ENCODE results near the gene TTLL11. TPM values are rescaled to one million over a fixed set of nuclear protein-coding genes. Genes with fewer than 3 reads are reported as not detected.

Gene TTLL11
- total RNA-seq, 2 donors from 2014 or later = 5.9 to 6.6 TPM

DNA sequence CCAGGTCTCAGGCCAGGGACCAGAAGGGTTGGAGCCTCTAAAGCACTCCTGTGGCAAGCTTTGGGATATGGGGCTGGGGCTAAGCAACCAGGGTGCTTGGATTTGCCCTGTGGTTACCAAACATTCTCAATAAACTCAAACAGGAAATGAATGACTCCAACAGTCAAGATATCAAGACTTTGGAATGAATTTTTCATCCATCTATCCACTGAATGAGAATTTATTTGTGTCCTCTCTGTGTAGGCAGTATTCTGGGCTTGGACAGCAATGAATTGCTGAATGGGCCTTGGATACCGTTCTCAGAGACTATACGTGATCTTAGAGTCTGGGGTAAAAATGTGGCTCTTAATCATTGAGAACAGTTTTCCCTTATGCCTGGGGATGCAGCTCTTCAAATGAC, 229.2 kb downstream of the TTLL11 start:
- intact Hi-C loops (cut with DNase I, micrococcal nuclease) = no loop called here
- no peak for ATAC-seq
- no peak for DNase-seq

DNA sequence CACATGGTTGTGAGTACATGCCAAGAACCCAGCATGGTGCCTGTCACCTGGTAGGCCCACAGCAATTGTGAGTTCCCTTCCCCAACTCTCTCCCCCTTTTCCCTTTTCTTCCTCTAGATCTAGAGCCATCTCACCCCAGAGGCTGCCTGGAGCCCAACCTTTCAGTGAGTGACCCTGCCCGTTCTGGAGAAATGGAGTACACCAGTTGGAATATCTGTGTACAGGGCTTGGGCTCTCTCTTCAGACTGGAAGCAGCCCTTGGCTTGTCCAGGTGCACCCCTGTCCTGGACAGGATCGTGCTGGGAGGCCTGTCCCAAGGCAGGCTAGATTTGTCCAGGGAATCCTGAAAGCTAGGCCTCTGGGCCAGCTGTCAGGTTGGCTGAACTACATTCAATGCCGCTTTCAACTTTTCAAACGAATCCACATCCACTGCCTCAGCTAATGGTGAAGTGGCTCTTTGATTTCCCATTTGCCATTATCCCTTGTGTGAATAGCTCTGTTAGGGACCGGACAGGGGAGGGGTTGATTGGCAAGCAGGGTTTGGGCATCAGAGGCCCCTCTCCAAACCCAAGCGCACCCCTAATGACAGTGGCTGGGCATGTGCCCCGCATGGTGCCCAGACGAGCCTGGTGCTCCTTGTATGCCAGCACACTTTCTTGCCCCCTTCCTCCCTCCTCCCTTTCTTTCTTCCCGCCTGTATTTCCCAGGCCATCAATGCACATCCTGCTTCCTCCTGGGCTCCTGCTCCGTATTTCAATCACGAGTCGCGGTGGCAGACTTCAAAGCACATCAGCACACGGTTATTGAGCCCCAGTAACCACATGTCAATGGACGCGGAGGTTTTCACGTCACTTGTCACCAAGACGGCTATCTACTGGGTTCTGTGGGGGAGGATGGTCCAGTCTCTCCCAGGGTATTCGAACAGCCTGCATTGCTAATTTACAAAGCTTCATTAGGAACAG, 230.5 kb downstream of the TTLL11 start:
- DNase-seq (no peak), ATAC-seq (no peak)
- intact Hi-C loops (cut with DNase I, micrococcal nuclease) = no loop called here

DNA sequence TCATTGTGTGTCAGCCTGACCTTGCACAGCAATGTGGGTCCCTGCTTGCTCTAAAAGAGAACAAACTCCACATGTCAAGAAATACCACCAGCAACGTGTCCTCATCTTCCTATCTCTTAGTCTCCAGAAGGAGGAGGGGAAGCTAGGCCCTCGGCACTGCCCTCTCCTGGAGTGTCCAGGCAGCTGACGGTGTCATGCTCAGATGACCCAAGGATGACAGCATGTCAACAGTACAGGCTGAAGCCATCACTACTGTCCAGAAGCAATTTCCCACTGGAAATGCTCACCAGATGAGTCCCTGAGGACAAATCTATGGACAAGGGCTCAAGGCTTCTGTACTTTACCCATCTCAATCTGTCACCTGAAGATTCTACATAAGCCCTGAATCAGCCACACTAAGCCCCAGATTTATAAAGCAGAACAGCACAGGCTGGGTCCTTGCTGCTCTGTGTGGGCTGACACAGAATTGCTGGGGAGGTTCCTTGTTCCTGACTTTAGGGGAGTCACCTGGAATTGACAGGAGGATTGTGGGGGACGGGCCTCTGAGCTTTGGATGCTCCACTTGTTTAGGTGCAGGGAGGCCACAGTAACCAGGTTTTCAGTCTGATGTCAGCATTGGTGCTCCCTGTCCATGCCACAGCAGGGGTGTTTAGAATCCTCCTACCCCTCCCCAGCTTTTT, 231.5 kb downstream of the TTLL11 start:
- peak; percentile 89 for ATAC-seq
- intact Hi-C loops (cut with DNase I, micrococcal nuclease) = no loop called here

DNA sequence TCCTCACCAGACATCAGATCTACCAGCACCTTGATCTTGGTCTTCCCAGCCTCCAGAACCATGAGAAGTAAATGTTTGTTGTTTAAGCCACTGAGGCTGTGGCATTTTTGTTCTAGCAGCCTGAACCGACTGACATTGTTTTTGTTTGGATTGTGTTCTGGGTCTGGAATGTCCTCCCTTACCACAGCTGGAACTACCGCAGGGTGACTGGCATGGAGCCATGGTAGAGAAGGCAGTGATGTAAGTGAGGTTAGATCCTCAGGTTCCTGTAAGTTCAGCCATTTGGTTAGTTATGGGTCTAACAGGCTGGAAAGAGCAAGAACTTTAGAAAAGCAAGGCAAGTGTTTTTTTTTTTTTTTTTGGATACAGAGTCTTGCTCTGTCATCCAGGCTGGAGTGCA, 232.4 kb downstream of the TTLL11 start:
- ATAC-seq = no peak
- DNase-seq = no peak
- intact Hi-C loops (cut with DNase I, micrococcal nuclease) = no loop called here

More for the DNA sequence above, 231.5 kb downstream of the TTLL11 start:
- DNase-seq = peak in 1 of 2 donors; percentile 51

DNA sequence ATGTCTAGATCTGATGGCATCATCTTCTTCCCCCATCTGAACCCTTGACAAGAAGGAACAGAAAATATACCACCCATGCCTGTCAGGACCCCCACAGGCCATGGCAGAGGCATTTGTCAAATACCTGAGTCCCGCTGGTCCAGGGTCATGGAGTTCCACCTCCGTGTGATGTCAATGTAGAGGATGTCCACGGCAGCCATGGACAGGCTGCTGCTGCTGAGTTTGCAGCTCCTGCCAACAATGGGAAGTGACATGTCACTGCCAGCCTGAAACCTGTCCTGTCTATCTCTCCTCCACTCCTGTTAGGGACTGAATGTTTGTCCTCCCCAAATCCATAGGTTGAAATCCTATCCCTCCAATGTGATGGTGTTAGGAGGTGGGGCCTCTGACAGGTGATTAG, 232.9 kb downstream of the TTLL11 start:
- no peak for ATAC-seq
- intact Hi-C loops (cut with DNase I, micrococcal nuclease) = no loop called here
- no peak for DNase-seq

DNA sequence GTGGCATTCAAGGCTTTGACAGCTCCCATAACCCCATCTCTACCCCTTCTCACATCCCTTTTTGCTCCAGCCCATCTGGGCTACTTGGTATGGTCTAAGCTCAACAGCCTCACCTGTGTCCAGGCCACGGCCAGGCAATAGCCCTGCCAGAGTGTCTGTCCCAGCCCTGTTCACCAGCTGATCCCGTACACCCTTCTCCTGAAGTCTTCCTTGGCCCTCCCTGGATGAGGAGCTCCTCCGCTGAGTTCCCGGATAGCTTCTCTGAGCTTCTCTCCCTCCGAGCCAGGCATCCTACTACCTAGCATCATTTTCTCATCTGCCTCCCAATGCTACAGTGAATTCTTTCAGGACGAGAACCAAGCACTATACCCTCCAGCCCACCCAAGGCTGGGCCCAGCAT, 233.5 kb downstream of the TTLL11 start:
- ATAC-seq = no peak
- intact Hi-C loops (cut with DNase I, micrococcal nuclease) = no loop called here
- DNase-seq = no peak

DNA sequence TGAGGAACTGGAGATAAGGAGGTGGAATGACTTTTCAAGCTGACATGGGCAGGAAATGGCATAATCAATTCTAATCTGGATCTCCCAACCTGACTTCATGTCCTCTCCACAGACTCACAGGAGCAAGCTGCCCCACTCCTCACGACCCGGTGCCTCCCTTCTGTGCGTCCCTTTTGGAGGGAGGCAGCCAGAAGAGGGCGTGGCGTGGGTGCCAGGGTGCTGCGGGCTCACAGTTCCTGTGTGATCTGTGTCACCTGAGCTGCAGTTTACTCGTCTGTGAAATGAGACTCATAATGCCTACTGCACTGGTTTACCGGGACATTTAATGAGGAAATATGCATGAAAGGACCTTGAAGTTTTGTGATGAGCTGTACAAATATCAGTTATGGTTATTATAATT, 234.3 kb downstream of the TTLL11 start:
- no peak for ATAC-seq
- no peak for DNase-seq
- intact Hi-C loops (cut with DNase I, micrococcal nuclease) = no loop called here

DNA sequence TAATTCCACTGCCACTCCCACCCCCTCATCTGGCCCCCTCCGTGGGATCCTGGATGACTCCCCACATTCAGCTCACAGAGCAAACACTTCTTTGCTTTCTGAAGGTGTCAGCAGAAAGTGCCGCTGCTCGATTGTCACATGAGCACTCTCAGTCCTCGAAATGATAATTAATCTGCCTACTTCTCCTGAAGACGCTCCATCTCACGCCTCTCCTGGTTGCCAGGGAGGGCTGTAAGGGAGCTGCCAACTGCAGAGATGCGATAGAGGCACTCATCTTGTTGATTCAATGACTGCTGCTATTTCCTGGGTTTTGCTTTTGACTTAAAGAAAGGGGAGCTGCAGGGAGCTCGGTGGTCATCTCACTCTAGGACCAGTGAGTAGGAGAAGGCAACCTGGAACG, 235.2 kb downstream of the TTLL11 start:
- no peak for DNase-seq
- ATAC-seq = no peak
- intact Hi-C loops (cut with DNase I, micrococcal nuclease) = no loop called here

DNA sequence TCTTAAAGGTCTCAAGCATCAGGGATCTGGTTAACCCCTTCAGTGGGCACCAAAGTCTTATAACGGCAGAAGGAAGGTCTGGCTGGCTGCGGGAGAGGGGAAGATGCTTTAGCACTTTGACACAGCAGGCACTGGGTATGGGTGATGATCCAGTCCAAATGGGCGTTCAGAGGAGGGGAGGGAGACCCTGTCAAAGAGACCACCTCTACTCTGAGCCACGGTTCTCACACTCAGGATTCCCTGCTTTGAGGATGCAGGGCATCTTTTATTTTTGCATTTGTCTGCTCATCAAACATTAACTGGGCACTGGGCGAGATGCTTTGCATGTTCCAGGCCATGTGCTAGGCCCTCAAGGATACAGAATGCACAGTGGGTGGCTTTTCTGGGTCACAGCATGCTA, 237.6 kb downstream of the TTLL11 start:
- DNase-seq (no peak), ATAC-seq (no peak)
- intact Hi-C loops (cut with DNase I, micrococcal nuclease) = no loop called here

DNA sequence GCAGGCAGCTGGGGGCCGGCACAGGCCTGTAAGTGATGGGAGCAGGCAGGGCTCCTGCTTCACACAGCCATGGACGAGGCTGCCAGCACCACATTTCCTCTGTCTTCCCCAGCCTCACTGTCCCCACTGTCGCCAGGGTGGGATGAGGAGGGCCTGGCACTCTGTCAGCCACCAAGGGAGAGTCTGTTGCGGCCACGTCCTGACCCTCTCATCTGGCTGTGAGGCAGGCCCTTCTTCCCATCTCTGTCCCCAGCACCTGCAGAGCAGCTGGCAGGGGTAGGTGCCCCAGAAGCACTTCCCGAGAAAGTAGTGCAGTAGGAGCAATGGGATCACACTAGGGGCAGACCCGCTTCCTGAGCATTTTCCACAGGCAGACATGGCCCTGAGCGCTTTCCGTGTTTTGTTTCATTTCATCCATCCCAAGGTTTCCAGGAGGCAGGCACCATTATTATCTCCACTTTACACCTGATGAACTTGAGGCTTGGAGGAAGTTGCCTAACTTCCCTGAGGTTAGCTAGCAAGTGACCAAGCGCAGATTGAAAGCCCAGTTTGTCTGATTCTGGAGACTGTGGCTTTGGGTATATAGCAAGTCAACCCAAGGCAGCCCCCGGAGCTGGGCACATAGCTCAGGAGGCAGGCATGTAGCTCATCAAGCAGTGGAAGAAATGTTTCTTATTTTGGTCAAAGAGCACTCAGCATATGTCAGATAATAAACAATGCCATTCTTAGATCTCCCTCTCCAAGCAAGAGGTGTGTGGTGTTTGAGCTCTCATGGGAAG, 239.3 kb downstream of the TTLL11 start:
- DNase-seq (no peak), ATAC-seq (no peak)
- intact Hi-C loops (cut with DNase I, micrococcal nuclease) = no loop called here

DNA sequence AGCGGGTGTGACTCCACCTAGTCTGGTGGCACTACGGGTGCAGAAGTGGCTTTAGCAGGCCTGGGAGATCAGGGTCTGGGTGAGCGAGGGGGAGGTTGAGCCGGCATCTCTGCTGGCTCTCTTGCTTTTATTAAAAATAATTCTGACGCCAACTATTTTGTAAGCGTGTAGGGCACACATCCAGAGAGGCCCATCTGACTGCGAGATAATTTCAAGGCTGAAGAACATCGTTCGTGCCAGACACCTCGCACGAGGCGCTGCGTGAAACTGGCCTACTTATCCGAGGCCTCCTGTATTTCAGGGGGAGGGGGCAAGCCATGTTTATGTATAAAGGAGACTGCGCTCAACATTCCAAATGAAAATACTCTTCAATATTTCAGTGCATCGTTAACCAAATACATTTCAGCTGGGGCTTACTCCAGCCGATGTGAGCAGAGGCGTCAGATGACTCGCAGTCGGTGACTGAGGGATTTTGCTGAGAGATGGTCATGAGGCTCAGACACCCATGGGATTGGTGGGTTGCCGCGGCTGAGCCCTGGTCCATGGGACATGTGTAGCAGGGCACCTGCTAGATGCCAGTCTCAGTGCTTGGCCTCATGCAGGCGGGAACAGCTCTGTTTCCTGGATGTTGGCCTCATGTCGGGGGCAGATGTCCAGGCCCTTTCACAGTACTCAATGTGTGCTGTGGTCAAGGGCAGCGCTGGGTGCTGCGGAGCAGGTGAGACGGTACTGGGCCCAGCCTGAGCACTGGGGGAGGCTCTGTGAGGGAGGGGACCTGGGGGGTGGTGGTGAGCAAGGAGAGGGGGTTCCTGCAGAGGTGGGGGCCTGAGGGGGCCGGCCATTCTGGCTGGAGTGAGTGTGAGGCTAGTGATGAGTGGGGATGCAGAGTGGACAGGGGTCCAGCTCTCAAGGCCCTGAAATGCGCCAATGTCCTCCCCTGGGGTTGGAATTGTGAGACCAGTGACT, 240.2 kb downstream of the TTLL11 start:
- ATAC-seq (no peak), DNase-seq (no peak)
- intact Hi-C loops (cut with DNase I, micrococcal nuclease) = no loop called here

DNA sequence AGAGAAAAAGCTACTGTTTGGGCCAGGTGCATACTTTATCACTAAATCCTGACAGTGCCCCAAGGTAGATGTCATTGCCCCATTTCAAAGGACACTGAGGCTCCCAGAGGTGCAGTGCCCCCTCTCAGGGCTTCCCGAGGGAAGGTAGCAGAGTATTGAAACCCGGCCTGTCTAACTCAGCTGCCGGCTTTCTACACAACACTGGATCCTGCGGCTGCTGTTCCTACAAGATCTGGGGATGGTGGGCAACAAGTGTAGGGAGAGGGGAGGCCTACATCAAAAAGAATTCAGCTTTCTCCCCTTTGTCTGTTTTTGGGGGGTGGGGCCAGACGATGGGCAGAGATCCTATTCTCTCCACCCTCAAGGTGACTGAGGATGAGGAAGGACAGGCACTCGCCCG, 240.9 kb downstream of the TTLL11 start:
- ATAC-seq (no peak), DNase-seq (no peak)
- intact Hi-C loops (cut with DNase I, micrococcal nuclease) = no loop called here

DNA sequence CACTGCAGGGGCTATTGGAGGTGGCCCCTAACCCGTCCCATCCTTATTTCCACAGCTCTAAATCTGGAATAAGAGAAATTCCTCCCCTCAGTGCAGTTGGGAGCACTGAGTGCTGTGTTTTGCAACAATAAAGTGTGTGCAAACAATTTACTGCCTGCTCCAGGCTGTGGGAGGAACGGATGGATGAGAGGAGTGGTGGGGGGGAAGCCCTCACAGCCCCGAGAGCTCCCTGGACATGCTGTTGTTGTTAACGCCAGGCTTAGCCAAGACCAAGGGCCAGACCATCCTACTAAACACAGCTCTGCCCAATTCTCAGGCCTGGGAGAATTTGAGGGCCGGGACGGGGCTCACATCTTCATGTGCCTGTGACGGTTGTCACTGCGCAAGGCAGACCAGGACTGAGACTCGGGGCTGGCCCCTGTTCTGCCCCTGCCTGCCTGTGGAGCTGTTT, 241.4 kb downstream of the TTLL11 start:
- DNase-seq (no peak), ATAC-seq (no peak)
- intact Hi-C loops (cut with DNase I, micrococcal nuclease) = no loop called here

DNA sequence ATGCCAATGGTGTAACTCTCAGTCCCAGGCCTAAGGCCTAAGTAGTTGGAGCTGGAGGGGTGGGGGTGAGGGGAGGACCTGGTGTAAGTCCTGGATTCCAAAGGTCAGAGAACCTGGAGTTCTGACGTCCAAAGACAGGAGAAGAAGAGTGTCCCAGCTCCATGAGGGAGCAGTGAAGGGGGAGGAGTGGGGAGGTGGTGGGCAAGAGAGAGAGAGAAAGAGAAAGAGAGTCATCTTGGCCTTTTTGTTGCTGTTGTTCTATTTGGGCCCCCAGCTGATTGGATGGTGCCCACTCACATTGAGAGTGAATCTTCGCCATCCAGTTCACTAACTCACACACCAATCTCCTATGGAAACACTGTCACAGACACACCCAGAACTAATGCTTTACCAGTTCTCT, 242.7 kb downstream of the TTLL11 start:
- DNase-seq (no peak), ATAC-seq (no peak)
- intact Hi-C loops (cut with DNase I, micrococcal nuclease) = no loop called here

DNA sequence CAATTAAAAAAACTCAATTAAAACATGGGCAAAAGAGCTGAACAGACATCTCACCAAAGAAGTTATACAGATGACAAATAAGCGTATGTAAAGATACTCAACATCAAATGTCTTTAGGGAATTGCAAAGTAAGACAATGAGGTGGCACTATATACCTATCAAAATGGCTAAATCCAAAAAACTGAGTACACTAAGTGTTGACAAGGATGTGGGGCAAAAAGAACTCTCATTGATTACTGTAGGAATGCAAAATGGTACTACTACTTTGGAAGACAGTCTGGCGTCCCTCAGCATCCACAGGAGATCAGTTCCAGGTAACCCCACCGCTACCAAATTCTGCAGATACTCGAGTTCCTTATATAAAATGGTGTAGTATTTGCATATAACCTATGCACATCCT, 243.6 kb downstream of the TTLL11 start:
- intact Hi-C loops (cut with DNase I, micrococcal nuclease) = no loop called here
- DNase-seq (no peak), ATAC-seq (no peak)

DNA sequence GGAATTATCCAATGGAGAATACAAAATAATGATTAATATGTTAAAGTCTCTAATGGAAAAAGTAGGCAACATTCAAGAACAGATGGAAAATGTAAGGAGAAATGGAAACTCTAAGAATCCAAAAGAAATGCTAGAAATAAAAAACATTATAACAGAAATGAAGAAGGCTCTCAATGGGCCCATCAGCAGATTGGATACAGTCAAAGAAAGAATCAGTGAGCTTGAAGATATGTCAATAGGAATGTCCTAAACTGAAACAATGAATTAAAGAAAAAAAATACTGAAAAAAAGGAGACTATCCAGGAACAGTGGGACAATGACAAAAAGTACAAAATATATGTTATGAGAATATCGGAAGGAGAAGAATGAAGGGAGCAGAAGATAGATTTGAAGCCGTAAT, 248.5 kb downstream of the TTLL11 start:
- intact Hi-C loops (cut with DNase I, micrococcal nuclease) = no loop called here
- ATAC-seq = no peak
- no peak for DNase-seq

DNA sequence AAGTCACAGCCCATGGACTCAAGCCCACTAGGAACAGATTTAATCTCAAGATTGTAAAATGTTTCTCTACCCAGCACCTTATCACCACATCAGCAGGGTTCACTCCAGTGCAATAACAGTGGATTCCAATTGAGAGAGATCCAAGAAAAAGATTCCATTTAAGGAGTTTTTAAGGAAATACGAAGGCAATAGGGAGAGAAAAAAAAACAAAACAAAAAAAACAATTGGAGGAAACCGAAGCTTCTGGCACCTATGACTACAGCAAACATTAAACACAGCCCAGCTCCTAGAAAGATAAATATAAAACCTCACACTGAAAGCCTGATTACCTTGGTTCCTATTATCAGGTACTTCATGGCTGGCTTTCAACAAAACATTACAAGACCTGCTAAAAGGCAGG, 249.0 kb downstream of the TTLL11 start:
- DNase-seq (no peak), ATAC-seq (no peak)
- intact Hi-C loops (cut with DNase I, micrococcal nuclease) = no loop called here

DNA sequence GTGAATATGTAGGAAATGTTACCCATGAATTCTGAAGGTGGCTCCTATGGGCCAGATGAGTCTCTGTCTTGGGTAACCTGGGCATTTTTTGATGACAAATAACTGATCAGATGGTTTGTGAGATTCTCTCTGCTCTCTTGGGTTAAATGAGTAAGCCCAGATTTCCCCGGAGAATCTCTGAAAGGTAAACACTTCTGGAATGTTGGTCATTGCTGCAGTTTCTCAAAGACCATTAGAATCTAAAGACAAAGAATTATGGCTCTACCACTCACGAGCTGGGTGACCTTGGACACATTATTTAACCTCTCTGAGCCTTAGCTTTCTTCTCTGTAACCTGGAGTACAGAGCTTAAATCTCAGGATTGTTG, 250.5 kb downstream of the TTLL11 start:
- no peak for ATAC-seq
- DNase-seq = no peak
- intact Hi-C loops (cut with DNase I, micrococcal nuclease) = no loop called here

All from left colon (tissue), 2 donors.